ENCODE measurements around the gene ZBTB47.

ZBTB47 gene

DNA sequence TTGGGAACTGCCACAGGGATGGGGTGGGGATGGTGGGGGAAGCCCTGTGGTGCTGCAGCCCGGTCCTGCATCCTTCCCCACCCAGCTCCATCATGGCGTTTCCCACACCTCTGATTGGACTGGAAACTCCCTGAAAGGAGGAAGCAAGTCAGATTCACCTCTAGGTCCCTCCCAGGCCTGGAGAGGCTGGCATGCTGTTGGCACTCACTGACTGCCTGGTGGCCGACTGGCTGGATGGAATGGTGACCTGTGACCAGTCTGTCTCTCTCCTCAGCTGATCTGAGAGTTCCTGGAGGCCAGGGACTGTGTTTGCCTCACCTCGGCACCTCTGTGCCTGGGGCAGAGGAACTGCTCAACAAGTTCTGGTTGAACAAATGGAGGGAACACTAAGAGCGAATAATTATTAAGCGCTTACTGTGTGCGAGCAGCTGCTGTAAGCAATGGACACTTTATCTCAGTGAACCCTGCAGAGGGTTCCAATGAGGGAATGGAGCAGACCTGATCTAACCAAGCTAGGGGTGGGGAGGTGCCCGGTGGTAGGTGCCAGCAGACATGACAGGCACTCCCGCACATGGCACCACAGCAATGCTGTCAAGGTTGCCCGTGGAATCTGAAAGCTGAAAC is 52.6 kb downstream of the ZBTB47 start:
- DNase-seq (ENCODE audit: low read depth, low spot score) = no peak
- no peak overlapping the region for H3K4me3 ChIP-seq (ENCODE audit: low read length)

DNA sequence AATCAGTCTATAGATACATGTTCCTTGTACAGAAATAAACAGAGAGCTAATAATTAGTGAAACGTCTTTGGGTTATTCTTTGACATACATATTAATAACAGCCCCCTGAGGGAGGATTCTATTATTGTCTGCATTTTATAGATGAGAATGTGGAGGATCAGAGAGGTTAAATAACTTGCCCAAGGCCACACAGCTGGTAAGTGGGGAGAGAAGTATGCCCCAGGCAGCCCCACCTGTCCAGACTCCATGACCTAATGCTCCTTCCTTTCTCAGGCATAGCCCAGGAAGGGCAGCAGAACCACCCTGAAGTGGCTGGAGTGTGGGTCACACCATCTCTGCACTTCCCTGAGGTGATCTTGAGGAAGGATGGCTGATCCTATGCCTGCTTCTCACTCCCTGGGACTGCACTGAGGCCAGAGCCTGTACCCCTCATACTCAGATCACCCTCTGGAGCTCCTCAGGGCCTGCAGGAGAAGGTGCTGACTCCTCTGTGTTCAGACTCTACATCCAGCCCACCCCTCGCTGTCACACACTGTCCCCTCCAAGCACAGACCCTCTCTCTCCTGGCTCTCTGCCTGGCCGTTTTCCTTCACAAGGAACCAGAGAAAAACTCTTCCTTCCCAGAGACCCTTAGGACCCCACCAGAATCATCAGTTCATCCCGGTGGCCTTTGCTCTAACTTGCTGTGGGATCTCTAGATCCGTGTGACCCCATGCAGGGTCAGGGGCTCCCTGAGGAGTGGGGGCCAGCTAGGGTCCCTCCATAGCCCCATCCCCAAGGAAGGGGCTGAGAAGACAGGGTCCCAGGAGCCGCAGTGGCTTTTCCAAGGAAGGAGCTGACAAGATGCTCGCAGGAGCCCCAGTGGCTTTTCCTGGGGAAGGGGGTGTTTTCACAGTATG is 53.5 kb downstream of the ZBTB47 start:
- H3K4me3 ChIP-seq (ENCODE audit: low read length) = no peak overlapping the region
- DNase-seq (ENCODE audit: low read depth, low spot score) = no peak

DNA sequence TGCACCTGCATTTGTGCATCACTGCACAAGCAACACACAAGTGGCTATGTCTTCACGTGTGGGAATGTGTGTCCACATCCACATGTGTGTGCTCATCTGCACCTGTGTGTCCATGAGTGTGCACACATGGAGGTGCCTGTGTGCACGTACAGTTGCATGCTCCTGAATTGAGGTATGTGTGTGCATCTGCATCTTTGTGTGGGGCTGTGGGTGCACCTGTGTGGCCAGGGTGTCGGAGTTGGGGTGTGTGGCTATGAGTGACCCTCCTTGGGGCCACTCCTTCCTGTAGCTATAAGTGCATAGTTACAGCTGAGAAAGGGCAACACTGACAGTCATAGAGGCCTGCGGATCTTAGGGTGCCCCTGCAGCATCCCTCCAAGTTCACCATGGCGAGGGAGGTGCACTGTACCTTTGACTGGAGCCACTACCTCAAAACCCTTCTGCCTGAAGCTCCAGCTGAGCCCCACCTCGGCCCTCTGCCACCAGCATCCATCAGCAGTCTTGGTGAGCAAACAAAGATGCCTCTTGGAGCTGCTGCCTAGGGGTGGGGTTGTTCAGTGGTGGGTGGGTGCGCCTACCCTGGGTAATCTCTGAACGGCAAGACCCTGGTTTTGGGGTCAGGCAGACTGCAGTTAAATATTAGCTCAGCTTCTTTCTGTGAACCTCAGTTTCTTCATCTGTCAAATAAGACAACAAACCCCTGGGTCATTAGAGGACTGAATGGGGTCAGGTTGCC is 54.3 kb downstream of the ZBTB47 start:
- DNase-seq (ENCODE audit: low read depth, low spot score) = no peak

DNA sequence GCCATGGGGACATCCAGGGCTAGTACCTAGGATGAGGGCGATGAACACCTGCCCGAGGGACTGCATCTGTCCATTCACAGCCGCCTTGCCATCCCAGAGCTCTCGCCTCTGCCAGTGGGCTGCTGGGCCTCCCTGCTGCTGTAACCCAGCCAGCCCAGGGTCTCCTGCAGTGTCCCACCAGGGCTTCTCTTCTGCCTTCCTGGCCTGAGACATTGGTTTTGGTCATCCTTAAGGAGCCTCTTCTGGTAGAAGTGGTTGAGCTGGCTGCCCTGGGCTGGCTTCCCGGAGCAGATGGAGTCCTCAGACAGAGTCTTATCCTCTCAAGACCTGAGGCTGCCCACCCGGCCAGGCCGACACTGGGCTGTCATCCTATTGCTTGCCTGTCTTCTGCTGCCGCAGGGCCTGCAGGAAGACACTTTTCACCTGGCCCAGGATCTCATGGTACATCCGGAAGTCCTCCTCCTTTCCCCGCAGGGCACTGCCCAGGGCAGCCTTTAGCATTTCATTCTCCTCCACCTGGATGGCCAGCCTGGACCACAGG is 55.2 kb downstream of the ZBTB47 start:
- DNase-seq (ENCODE audit: low read depth, low spot score) = no peak
- H3K4me3 ChIP-seq (ENCODE audit: low read length) = no peak overlapping the region

More for the DNA sequence above, 54.3 kb downstream of the ZBTB47 start:
- H3K4me3 ChIP-seq (ENCODE audit: low read length) = no peak overlapping the region

DNA sequence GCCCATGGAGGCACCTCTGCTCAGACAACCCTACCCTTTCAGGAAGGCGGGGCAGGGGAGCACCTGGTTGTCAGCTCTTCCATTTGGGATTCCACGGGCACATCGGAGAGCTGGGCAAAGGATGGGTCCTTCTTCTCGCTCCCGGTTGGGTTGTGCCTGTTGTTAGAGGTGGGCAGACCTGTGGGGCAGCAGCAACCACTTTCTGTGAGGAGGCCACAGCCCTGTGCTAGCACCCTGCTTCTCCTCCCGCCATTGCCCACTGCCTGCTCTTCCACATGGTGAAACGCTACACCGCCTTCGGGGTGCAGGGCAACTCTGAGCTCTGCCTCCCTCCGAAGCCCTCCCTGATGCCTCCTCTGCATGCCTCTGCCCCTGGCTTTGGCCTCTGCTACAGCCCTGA is 56.1 kb downstream of the ZBTB47 start:
- DNase-seq (ENCODE audit: low read depth, low spot score) = no peak
- H3K4me3 ChIP-seq (ENCODE audit: low read length) = no peak overlapping the region

DNA sequence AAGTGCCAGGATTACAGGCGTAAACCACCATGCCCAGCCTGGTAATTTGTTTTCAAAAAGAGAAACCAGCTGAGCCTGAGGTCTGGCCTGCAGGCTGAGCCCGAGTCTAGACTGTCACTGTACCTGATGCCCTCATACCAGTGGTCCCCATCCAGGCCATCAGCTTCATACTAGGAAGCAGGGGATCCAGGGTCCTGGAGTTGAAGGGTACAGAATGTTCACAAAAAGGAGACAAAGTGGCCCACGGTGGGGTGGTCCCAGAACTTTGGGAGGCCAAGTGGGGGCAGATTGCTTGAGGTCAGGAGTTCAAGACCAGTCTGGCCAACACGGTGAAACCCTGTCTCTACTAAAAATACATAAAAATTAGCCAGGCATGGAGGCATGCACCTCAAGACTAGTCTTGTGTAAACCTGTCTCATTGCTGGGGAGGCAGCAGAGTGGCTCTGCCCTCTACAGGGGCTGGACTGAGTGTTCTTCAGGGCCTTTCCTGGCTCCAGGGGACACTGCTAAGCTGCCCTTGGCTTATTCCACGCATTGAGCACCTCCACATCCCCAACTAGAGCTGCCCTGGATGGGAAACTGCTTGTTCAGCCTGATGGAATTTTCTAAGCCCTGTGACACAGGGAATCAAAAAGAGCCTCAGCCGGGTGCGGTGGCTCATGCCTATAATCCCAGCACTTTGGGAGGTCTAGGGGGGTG is 57.0 kb downstream of the ZBTB47 start:
- H3K4me3 ChIP-seq (ENCODE audit: low read length) = no peak overlapping the region
- DNase-seq (ENCODE audit: low read depth, low spot score) = no peak

DNA sequence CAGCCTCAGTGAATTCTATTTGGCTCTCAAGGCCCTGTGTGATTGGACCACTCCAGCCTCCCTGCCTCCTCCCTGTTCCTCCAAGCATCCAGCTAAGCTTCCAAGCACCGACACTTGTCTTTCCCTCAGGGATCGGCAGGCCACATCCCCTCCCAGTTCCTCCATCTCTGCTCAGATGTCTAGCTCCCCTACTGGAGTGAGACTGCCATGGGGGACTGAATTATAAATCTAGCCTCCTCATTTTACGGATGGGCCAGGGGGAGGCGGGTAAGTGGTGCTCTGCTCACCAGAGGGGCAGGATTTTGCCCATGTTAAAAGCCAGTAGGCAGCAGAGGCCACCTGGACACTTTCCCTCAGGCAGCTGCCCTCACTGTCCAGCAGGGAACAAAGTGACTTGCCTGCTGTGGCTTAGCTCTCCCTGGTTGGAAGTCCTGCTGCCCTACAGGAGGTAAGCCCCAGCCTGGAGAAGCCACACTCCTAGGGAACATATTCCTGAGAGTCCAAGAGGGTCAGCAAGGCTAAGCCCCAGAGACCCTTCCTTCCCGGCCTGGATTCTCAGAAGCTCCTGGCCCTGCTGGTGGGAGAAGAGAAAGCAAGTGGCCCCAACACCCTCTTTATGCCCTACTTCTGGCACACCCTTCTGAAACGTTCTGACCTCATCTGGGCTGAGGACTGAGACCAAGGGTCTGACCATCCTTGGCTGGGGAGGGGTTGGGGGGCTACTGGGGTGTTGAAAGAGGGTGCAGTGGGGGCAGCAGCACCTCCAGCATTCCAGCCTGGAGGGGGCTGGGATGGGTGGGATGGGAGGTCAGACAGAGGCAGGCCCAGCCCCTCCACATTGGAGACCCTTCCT is 58.2 kb downstream of the ZBTB47 start:
- no peak overlapping the region for H3K4me3 ChIP-seq (ENCODE audit: low read length)
- no peak for DNase-seq (ENCODE audit: low read depth, low spot score)

DNA sequence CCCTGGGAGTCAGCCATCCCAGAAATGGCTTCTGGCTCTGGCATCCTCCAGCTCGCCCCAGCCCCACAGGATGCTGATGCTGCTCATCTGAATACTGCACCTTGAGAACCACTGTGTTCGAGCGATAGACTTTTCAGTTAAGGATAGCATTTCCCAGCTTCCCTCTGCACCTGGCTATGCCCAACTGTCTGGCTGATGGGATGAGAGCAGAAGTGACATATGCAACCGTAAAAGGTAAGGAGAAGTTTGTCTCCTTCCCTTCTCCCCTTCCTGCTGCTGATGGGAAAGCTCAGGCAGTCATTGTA is 58.8 kb downstream of the ZBTB47 start:
- DNase-seq (ENCODE audit: low read depth, low spot score) = no peak
- no peak overlapping the region for H3K4me3 ChIP-seq (ENCODE audit: low read length)

DNA sequence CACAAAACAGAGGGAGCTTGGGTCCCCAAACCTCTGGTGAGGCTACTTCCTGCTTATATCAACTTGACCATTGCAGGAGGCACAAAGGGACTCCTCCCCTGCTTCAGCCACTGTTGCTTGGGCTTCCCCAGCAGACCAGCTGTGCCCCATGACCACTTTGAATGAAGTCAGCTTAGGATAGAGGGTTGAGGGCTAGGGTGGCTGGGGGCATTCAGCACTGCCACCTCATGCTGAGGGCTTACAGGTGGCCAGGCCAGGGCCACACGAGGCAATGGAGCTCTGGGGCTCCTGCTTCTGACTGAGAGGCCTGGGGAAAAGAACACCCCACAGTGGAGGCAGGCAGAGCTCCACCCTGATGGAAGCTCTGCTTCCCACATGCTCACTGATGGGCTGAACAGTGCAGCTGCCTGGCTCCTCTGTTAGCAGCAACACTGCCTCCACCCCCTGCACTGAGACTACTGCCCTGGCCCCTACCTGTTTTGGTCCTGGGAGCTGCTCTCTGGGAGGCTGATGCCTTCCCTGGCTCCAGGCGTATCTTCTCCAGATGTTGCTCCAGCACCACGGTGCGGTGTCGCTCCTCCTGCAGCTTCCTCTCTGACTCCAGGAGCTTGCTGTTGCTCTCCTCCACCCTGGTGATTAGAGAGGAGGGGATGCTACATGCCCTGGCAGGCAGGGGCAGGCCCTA is 59.3 kb downstream of the ZBTB47 start:
- H3K4me3 ChIP-seq (ENCODE audit: low read length) = no peak overlapping the region

DNA sequence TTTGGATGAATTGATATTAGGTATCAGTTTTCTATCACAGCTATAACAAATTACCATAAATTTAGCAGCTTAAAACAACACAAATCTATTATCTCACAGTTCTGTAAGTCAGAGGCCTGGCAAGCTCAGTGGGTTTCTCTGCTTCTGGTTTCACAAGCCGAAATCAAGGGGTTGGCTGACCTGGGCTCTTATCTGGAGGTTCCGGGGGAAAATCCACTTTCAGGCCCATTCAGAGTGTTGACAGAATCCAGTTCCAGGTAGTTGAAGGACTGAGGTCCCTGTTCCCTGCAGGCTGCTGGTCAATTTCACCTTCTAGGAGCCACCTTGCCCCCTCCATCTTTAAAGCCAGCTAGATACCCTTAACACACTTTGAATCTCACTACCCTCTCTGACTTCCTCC is 60.2 kb downstream of the ZBTB47 start:
- no peak overlapping the region for H3K4me3 ChIP-seq (ENCODE audit: low read length)

More for the DNA sequence above, 59.3 kb downstream of the ZBTB47 start:
- no peak for DNase-seq (ENCODE audit: low read depth, low spot score)

DNA sequence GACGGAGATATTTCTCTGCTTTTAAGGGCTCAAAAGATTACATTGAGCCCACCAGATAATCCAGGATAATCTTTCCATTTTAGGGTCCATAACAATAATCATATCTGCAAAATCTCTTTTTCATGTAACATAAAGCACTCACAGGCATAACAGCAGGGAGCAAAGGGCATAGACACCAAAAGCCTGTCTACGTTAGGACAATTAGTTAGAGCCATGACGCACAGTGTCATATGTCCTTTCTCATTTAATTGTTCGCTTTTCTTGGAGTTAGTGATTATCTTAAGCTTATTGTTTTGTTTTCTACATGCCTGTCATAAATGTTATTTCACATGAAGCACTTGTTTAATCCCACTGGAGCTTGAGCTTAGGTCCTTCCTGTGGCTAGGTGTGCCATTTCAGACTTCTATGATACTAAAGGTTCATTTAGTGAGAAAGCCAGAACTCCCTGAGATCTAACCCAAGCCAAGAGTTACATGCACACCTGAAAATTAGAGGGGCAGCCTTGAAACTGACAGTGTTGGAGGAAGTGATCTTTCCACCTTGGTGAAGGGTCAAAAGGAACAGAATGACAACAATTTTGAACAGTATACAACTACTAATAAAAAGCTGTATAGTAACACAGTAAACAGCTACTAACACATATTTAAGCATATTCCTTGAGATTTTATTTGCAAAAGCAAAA is 60.8 kb downstream of the ZBTB47 start:
- DNase-seq (ENCODE audit: low read depth, low spot score) = no peak
- no peak overlapping the region for H3K4me3 ChIP-seq (ENCODE audit: low read length)

More for the DNA sequence above, 60.2 kb downstream of the ZBTB47 start:
- DNase-seq (ENCODE audit: low read depth, low spot score) = no peak

Measured in Jurkat, Clone E6-1 (cell line).